A673 (cell line): ENCODE data around the gene VPS37B. TPM values are rescaled to one million over a fixed set of nuclear protein-coding genes. Genes with fewer than 3 reads are reported as not detected.
A peak's percentile ranks its signal among the peaks of the same experiment; 100 is the strongest.

Source experiments
- BruUV-seq: library from RNA; stranded (reverse); fragments of 400-500 nt; replicated peaks from 2 replicates; lab custom pipeline; 2021; lab: Mats Ljungman, UMichigan
- CTCF ChIA-PET: fragments of 300-600 bp; sonication (Branson Sonifier 250); formaldehyde crosslinking; loops from one replicate; lab custom pipeline; 2022; ENCODE audit warnings: antibody characterized with exemption; lab: Charles Lee
- POLR2A ChIA-PET: fragments of 300-600 bp; sonication (Branson Sonifier 250); formaldehyde crosslinking; loops from one replicate; lab custom pipeline; 2022; ENCODE audit warnings: antibody characterized with exemption; ENCODE audit not compliant: low non-redundant PET; lab: Charles Lee
- DNase-seq: peaks from one replicate; pipeline ENCODE4 v3.0.0-alpha.2; 2015; ENCODE audit warnings: low spot score
- H3K27ac ChIP-seq: fragments of 200-600 bp; sonication (generic); 2 replicates; pipeline ENCODE4 v1.5.1; 2016; ENCODE audit warnings: mixed run types, low read depth, mild to moderate bottlenecking, mixed read lengths, antibody characterized with exemption, low read length; ENCODE audit not compliant: poor library complexity, severe bottlenecking
- H3K27me3 ChIP-seq: fragments of 200-600 bp; sonication (generic); replicated peaks from 2 replicates; pipeline ENCODE4 v1.6.1; 2017; ENCODE audit warnings: mixed run types, low read depth, mild to moderate bottlenecking, mixed read lengths, antibody characterized with exemption, low read length; ENCODE audit not compliant: insufficient read depth, poor library complexity
- H3K36me3 ChIP-seq: fragments of 200-600 bp; sonication (generic); 2 replicates; pipeline ENCODE4 v1.6.1; 2016; ENCODE audit warnings: mixed run types, mild to moderate bottlenecking, mixed read lengths, antibody characterized with exemption, low read length; ENCODE audit not compliant: insufficient read depth, poor library complexity, severe bottlenecking
- H3K4me1 ChIP-seq: fragments of 200-600 bp; sonication (generic); 2 replicates; pipeline ENCODE4 v1.6.1; 2017; ENCODE audit warnings: mixed run types, mild to moderate bottlenecking, mixed read lengths, antibody characterized with exemption, low read length; ENCODE audit not compliant: insufficient read depth, poor library complexity, severe bottlenecking
- H3K4me3 ChIP-seq: fragments of 200-600 bp; sonication (generic); 2 replicates; pipeline ENCODE4 v1.5.1; 2016; ENCODE audit warnings: low read depth, mixed run types, mild to moderate bottlenecking, mixed read lengths, low read length; ENCODE audit not compliant: poor library complexity, severe bottlenecking
- H3K9me3 ChIP-seq: fragments of 200-600 bp; sonication (generic); 2 replicates; pipeline ENCODE4 v1.6.1; 2016; ENCODE audit warnings: mixed run types, low read depth, mild to moderate bottlenecking, mixed read lengths, antibody characterized with exemption, low read length; ENCODE audit not compliant: poor library complexity, severe bottlenecking
- EZH2 ChIP-seq: fragments of 200-600 bp; sonication (generic); IDR thresholded peaks from 2 replicates; pipeline ENCODE4 v1.6.1; 2017; ENCODE audit warnings: borderline replicate concordance, low read depth, mild to moderate bottlenecking, mixed read lengths, antibody characterized with exemption, low read length; ENCODE audit not compliant: poor library complexity, severe bottlenecking
- intact Hi-C: fragments of 100-400 bp; cut with micrococcal nuclease; formaldehyde crosslinking; loops from one replicate; pipeline ENCODE4 v1.10.0; 2022; ENCODE audit not compliant: unreplicated experiment
- total RNA-seq: library from RNA; stranded (reverse); gene quantifications from 2 replicates; pipeline ENCODE4 v1.2.3, GENCODE V29; 2021
- TF ChIP-seq, protein P1 (sequence below): fragments of 300-800, 200-600 bp; sonication (generic); conservative IDR thresholded peaks from 2 replicates; pipeline ENCODE4 v1.5.1; 2017; ENCODE audit warnings: low read depth, mild to moderate bottlenecking, antibody characterized with exemption, low read length, moderate library complexity, mixed read lengths

The VPS37B gene
- total RNA-seq, 1 experiment from 2014 or later = 34.4 TPM

GRCh38 chr12:122862872-122863701, 32.8 kb downstream of the VPS37B start:
- intact Hi-C loops = no loop called here
- no peak for TF ChIP-seq EZH2
- TF ChIP-seq, protein P1, sequence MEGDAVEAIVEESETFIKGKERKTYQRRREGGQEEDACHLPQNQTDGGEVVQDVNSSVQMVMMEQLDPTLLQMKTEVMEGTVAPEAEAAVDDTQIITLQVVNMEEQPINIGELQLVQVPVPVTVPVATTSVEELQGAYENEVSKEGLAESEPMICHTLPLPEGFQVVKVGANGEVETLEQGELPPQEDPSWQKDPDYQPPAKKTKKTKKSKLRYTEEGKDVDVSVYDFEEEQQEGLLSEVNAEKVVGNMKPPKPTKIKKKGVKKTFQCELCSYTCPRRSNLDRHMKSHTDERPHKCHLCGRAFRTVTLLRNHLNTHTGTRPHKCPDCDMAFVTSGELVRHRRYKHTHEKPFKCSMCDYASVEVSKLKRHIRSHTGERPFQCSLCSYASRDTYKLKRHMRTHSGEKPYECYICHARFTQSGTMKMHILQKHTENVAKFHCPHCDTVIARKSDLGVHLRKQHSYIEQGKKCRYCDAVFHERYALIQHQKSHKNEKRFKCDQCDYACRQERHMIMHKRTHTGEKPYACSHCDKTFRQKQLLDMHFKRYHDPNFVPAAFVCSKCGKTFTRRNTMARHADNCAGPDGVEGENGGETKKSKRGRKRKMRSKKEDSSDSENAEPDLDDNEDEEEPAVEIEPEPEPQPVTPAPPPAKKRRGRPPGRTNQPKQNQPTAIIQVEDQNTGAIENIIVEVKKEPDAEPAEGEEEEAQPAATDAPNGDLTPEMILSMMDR = no peak
- CTCF ChIA-PET = no interaction called here
- no peaks in the 10 kb centered on the region for H3K9me3 ChIP-seq
- no peak for DNase-seq
- H3K36me3 ChIP-seq = peaks cover 8% of the 10 kb centered on the region
- H3K4me1 ChIP-seq = no peaks in the 10 kb centered on the region
- H3K27me3 ChIP-seq = no peaks in the 10 kb centered on the region
- POLR2A ChIA-PET = no interaction called here
- BruUV-seq = no TSS peak
- no peak overlapping the region for H3K4me3 ChIP-seq
- H3K27ac ChIP-seq = no peak overlapping the region

GRCh38 chr12:122862110-122862634, 33.8 kb downstream of the VPS37B start:
- Histone ChIP-seq H3K27me3 (no peaks in the 10 kb centered on the region), H3K27ac (no peak overlapping the region), H3K9me3 (no peaks in the 10 kb centered on the region), H3K36me3 (peaks cover 8% of the 10 kb centered on the region), H3K4me1 (no peaks in the 10 kb centered on the region), H3K4me3 (no peak overlapping the region)
- no peak for TF ChIP-seq EZH2
- TF ChIP-seq, protein P1 = no peak
- DNase-seq = no peak
- POLR2A ChIA-PET = no interaction called here
- CTCF ChIA-PET = interaction anchor here (0.6 kb wide), 1 partner anchor 544 kb away, joined by 3 read pairs; no protein-coding TSS in a partner anchor
- TSS peak; percentile 51 for BruUV-seq
- intact Hi-C loops = no loop called here

- H3K36me3 ChIP-seq = peaks cover 2% of the 10 kb centered on the region
- BruUV-seq = no TSS peak
- H3K4me3 ChIP-seq = no peak overlapping the region
- ChIA-PET POLR2A (no interaction called here), CTCF (interaction anchor here (0.6 kb wide), 1 partner anchor 544 kb away, joined by 3 read pairs; no protein-coding TSS in a partner anchor)
- intact Hi-C loops = no loop called here
- TF ChIP-seq, protein P1 = no peak
- TF ChIP-seq EZH2 = no peak
- no peak overlapping the region for H3K27ac ChIP-seq
- no peaks in the 10 kb centered on the region for H3K27me3 ChIP-seq
- DNase-seq = no peak
- no peaks in the 10 kb centered on the region for H3K4me1 ChIP-seq
- no peaks in the 10 kb centered on the region for H3K9me3 ChIP-seq
Observed at GRCh38 chr12:122861587-122861970, 34.3 kb downstream of the VPS37B start.
